Prostate gland (tissue), 2 donors: ENCODE results near the gene PHACTR2. TPM values are rescaled to one million over a fixed set of nuclear protein-coding genes. Genes with fewer than 3 reads are reported as not detected.

Source experiments
- DNase-seq: peaks from one replicate; pipeline ENCODE4 v3.0.0-alpha.2; 2019; ENCODE audit warnings: low spot score
- H3K27ac ChIP-seq, 2 donors: fragments of 200-600 bp; sonication (generic); 2 replicates each; pipeline ENCODE4 v1.5.1; 2017 to 2019
- H3K27me3 ChIP-seq: fragments of 200-600 bp; sonication (generic); replicated peaks from 2 replicates; pipeline ENCODE4 v1.5.1; 2019; ENCODE audit not compliant: insufficient read depth
- H3K36me3 ChIP-seq, 2 donors: fragments of 200-600 bp; sonication (generic); 1 replicate in 1 of 2; 2 replicates in 1 of 2; pipeline versions ENCODE4 v1.5.1 to v1.8.1; 2017 to 2019
- H3K4me1 ChIP-seq: fragments of 200-600 bp; sonication (generic); replicated peaks from 2 replicates; pipeline ENCODE4 v1.5.1; 2019
- H3K4me3 ChIP-seq, 2 donors: fragments of 200-600 bp; sonication (generic); 2 replicates each; pipeline ENCODE4 v1.5.1; 2017 to 2019
- H3K9me3 ChIP-seq: fragments of 200-600 bp; sonication (generic); 2 replicates; pipeline ENCODE4 v1.5.1; 2017
- CTCF ChIP-seq, 4 experiments: fragments of 200-600 bp in 2 of 4; fragments of 450-650 bp in 2 of 4; sonication (generic) in 2 of 4; IDR thresholded peaks; 1 replicate in 3 of 4; 2 replicates in 1 of 4; pipeline ENCODE4 v1.5.1; 2016 to 2019; ENCODE audit warnings: antibody characterized with exemption in 4 of 4, mild to moderate bottlenecking in 2 of 4, moderate library complexity in 2 of 4
- POLR2A ChIP-seq: fragments of 450-650 bp; IDR thresholded peaks from one replicate; pipeline ENCODE4 v1.6.1; 2016; ENCODE audit warnings: antibody characterized with exemption, mild to moderate bottlenecking
- POLR2AphosphoS5 ChIP-seq: sonication (generic); formaldehyde crosslinking; IDR thresholded peaks from one replicate; pipeline ENCODE4 v1.6.1; 2017; ENCODE audit warnings: antibody characterized with exemption
- WGBS: methylation state at CpG from one replicate; pipeline ENCODE4 v1.1.5; 2018; 5-methylcytosine and 5-hydroxymethylcytosine counted together
- intact Hi-C: fragments of 100-400 bp; cut with DNase I; formaldehyde crosslinking; loops from one replicate; pipeline ENCODE4 v1.14.2; 2022
- total RNA-seq, 2 donors: library from RNA; depleted of rRNA; stranded (reverse); fragments of >200 nt; gene quantifications; one replicate each; pipeline ENCODE4 v1.1.0, GENCODE V29; 2016

The PHACTR2 gene
- total RNA-seq, 2 donors from 2014 or later = 41.4 to 108 TPM

- DNase-seq = peak; percentile 10
- Histone ChIP-seq H3K36me3 (no peaks in the 10 kb centered on the region), H3K27ac (peak overlapping the region; percentile 93), H3K27me3 (no peaks in the 10 kb centered on the region), H3K4me3 (peak overlapping the region; percentile 55 to 59), H3K4me1 (peaks cover 5% of the 10 kb centered on the region), H3K9me3 (no peaks in the 10 kb centered on the region)
- 13% methylated on average over 7 of the region's 7 CpGs for WGBS
- intact Hi-C loops = loop anchor here (5.0 to 10.0 kb wide), 4 partner anchors 65 to 372 kb away; partner anchors contain the start of gene PHACTR2
- TF ChIP-seq CTCF (IDR thresholded peaks at IDR 0.05) (peak in 1 of 4 experiments; percentile 1), POLR2AphosphoS5 (no peak)
These were observed 164.7 kb downstream of the PHACTR2 start for GRCh38 chr6:143842461-143842901.

- DNase-seq = peak; percentile 96
- H3K4me1 ChIP-seq = peaks cover 5% of the 10 kb centered on the region
- no peaks in the 10 kb centered on the region for H3K36me3 ChIP-seq
- no peaks in the 10 kb centered on the region for H3K9me3 ChIP-seq
- no peaks in the 10 kb centered on the region for H3K27me3 ChIP-seq
- peak within 1 kb of the TSS; percentile 93 for H3K27ac ChIP-seq
- peak within 1 kb of the TSS; percentile 55 to 59 for H3K4me3 ChIP-seq
- TF ChIP-seq CTCF (IDR thresholded peaks at IDR 0.05) (peak in 2 of 4 experiments; percentile 19 to 34), POLR2A (peak; percentile 38), POLR2AphosphoS5 (peak; percentile 92)
- intact Hi-C loops = loop anchor here (5.0 to 10.0 kb wide), 4 partner anchors 66 to 372 kb away; partner anchors contain the start of gene PHACTR2
- WGBS = under 1% methylated on average over 57 of the region's 64 CpGs
These were observed 165.3 kb downstream of the PHACTR2 start, which contains the start of gene LTV1 for GRCh38 chr6:143842902-143843676. LTV1 (plus strand) TSS chr6:143843338; CDS start chr6:143843478, 140 bp downstream.

GRCh38 chr6:143843677-143843999, 165.9 kb downstream of the PHACTR2 start:
- Histone ChIP-seq H3K36me3 (no peaks in the 10 kb centered on the region), H3K9me3 (no peaks in the 10 kb centered on the region), H3K27ac (peak overlapping the region; percentile 93), H3K27me3 (no peaks in the 10 kb centered on the region), H3K4me1 (peaks cover 5% of the 10 kb centered on the region), H3K4me3 (peak overlapping the region; percentile 55 to 59)
- 0% methylated on average over 9 of the region's 9 CpGs for WGBS
- DNase-seq = no peak
- intact Hi-C loops = loop anchor here (5.0 to 10.0 kb wide), 4 partner anchors 66 to 371 kb away; partner anchors contain the start of gene PHACTR2
- no peak for TF ChIP-seq POLR2A
- no peak for TF ChIP-seq POLR2AphosphoS5
- TF ChIP-seq CTCF (IDR thresholded peaks at IDR 0.05) = no peak

- Histone ChIP-seq H3K27ac (peak overlapping the region in 1 of 2 donors; percentile 93), H3K36me3 (no peaks in the 10 kb centered on the region), H3K4me1 (peaks cover 5% of the 10 kb centered on the region), H3K4me3 (peak overlapping the region; percentile 55 to 59), H3K9me3 (no peaks in the 10 kb centered on the region), H3K27me3 (no peaks in the 10 kb centered on the region)
- intact Hi-C loops = loop anchor here (5.0 to 10.0 kb wide), 4 partner anchors 67 to 371 kb away; partner anchors contain the start of gene PHACTR2
- WGBS = 8% methylated on average over 4 of the region's 4 CpGs
- TF ChIP-seq POLR2A (no peak), CTCF (IDR thresholded peaks at IDR 0.05) (no peak), POLR2AphosphoS5 (no peak)
- DNase-seq = no peak
These were observed 166.2 kb downstream of the PHACTR2 start for GRCh38 chr6:143844006-143844405.
